Epithelial cell of prostate (primary cell): ENCODE data around the gene EPHA4.

Experiments
- DNase-seq: peaks from one replicate; pipeline ENCODE4 v3.0.0-alpha.2; 2011; ENCODE audit warnings: low read depth, low spot score
- H3K27ac ChIP-seq: fragments of 450-650 bp; 2 replicates; pipeline ENCODE4 v1.5.1; 2017; ENCODE audit warnings: mild to moderate bottlenecking

Gene EPHA4

GRCh38 chr2:221377066-221377465 is 195.0 kb downstream of the EPHA4 start:
- DNase-seq, result no peak
- H3K27ac ChIP-seq, result no peak overlapping the region

GRCh38 chr2:221374234-221374633 is 197.9 kb downstream of the EPHA4 start:
- no peak overlapping the region for H3K27ac ChIP-seq
- DNase-seq, result no peak

GRCh38 chr2:221372907-221373306 is 199.2 kb downstream of the EPHA4 start:
- no peak overlapping the region for H3K27ac ChIP-seq
- DNase-seq, result no peak

GRCh38 chr2:221372159-221372884 is 199.8 kb downstream of the EPHA4 start:
- DNase-seq, result no peak
- H3K27ac ChIP-seq, result no peak overlapping the region

GRCh38 chr2:221371347-221371746 is 200.8 kb downstream of the EPHA4 start:
- DNase-seq, result no peak
- H3K27ac ChIP-seq, result no peak overlapping the region

- no peak overlapping the region for H3K27ac ChIP-seq
- no peak for DNase-seq
Measured at GRCh38 chr2:221370857-221371211, 201.3 kb downstream of the EPHA4 start.

- no peak for DNase-seq
- H3K27ac ChIP-seq, result no peak overlapping the region
Measured at GRCh38 chr2:221370076-221370856, 201.8 kb downstream of the EPHA4 start.
